MM.1S (cell line): ENCODE results near the gene PSMA7.
A peak's percentile ranks its signal among the peaks of the same experiment; 100 is the strongest.

ENCODE experiments used
- DNase-seq: peaks from one replicate; pipeline ENCODE4 v3.0.0-alpha.2; 2015
- H2AFZ ChIP-seq: fragments of 300-600 bp; sonication (generic); 2 replicates; pipeline ENCODE4 v1.6.0; 2016; ENCODE audit warnings: antibody characterized with exemption, low read length
- H3F3A ChIP-seq: fragments of 300-600 bp; sonication (generic); 2 replicates; pipeline ENCODE4 v1.6.1; 2016; ENCODE audit warnings: mild to moderate bottlenecking, antibody characterized with exemption, low read length, moderate library complexity, mixed read lengths; ENCODE audit not compliant: insufficient read depth
- H3K27ac ChIP-seq: fragments of 300-600 bp; sonication (generic); 2 replicates; pipeline ENCODE4 v1.5.1; 2016; ENCODE audit warnings: mild to moderate bottlenecking, low read length
- H3K27me3 ChIP-seq: fragments of 300-600 bp; sonication (generic); replicated peaks from 2 replicates; pipeline ENCODE4 v1.6.0; 2016; ENCODE audit warnings: low read length; ENCODE audit not compliant: insufficient read depth
- H3K36me3 ChIP-seq: fragments of 300-600 bp; sonication (generic); replicated peaks from 2 replicates; pipeline ENCODE4 v1.6.1; 2016; ENCODE audit warnings: mild to moderate bottlenecking, low read length, mixed read lengths; ENCODE audit not compliant: insufficient read depth
- H3K4me1 ChIP-seq: fragments of 300-600 bp; sonication (generic); 2 replicates; pipeline ENCODE4 v1.6.1; 2016; ENCODE audit warnings: low read length, mixed read lengths
- H3K4me2 ChIP-seq: fragments of 300-600 bp; sonication (generic); 2 replicates; pipeline ENCODE4 v1.6.0; 2016; ENCODE audit warnings: low read depth, low read length
- H3K4me3 ChIP-seq: fragments of 300-600 bp; sonication (generic); 2 replicates; pipeline ENCODE4 v1.5.1; 2016; ENCODE audit warnings: low read length, mixed read lengths
- H3K79me2 ChIP-seq: fragments of 300-600 bp; sonication (generic); 2 replicates; pipeline ENCODE4 v1.6.1; 2016; ENCODE audit warnings: mixed run types, low read length, mixed read lengths
- H3K9ac ChIP-seq: fragments of 300-600 bp; sonication (generic); 2 replicates; pipeline ENCODE4 v1.6.1; 2016; ENCODE audit warnings: low read length, mixed read lengths
- H3K9me2 ChIP-seq: fragments of 300-600 bp; sonication (generic); replicated peaks from 2 replicates; pipeline ENCODE4 v1.6.1; 2016; ENCODE audit warnings: mild to moderate bottlenecking, low read length, mixed read lengths; ENCODE audit not compliant: insufficient read depth
- H3K9me3 ChIP-seq: fragments of 300-600 bp; sonication (generic); replicated peaks from 2 replicates; pipeline ENCODE4 v1.6.1; 2016; ENCODE audit warnings: mild to moderate bottlenecking, low read length, mixed read lengths; ENCODE audit not compliant: insufficient read depth
- H4K20me1 ChIP-seq: fragments of 300-600 bp; sonication (generic); 2 replicates; pipeline ENCODE4 v1.6.1; 2016; ENCODE audit warnings: mild to moderate bottlenecking, low read length, moderate library complexity, mixed read lengths; ENCODE audit not compliant: insufficient read depth
- EZH2 ChIP-seq: fragments of 300-600 bp; sonication (generic); optimal IDR thresholded peaks from 2 replicates; pipeline ENCODE3; 2017; ENCODE audit warnings: low read depth, mild to moderate bottlenecking, antibody characterized with exemption, low read length, mixed read lengths
- EZH2phosphoT487 ChIP-seq: fragments of 300-600 bp; sonication (generic); IDR thresholded peaks from 2 replicates; pipeline ENCODE4 v1.6.1; 2018; ENCODE audit warnings: antibody characterized with exemption, low read length
- TF ChIP-seq, protein P1 (sequence below): fragments of 300-600 bp; sonication (generic); IDR thresholded peaks from 2 replicates; pipeline ENCODE4 v1.5.1; 2016; ENCODE audit warnings: antibody characterized with exemption, low read length, mixed read lengths

The PSMA7 gene

DNA sequence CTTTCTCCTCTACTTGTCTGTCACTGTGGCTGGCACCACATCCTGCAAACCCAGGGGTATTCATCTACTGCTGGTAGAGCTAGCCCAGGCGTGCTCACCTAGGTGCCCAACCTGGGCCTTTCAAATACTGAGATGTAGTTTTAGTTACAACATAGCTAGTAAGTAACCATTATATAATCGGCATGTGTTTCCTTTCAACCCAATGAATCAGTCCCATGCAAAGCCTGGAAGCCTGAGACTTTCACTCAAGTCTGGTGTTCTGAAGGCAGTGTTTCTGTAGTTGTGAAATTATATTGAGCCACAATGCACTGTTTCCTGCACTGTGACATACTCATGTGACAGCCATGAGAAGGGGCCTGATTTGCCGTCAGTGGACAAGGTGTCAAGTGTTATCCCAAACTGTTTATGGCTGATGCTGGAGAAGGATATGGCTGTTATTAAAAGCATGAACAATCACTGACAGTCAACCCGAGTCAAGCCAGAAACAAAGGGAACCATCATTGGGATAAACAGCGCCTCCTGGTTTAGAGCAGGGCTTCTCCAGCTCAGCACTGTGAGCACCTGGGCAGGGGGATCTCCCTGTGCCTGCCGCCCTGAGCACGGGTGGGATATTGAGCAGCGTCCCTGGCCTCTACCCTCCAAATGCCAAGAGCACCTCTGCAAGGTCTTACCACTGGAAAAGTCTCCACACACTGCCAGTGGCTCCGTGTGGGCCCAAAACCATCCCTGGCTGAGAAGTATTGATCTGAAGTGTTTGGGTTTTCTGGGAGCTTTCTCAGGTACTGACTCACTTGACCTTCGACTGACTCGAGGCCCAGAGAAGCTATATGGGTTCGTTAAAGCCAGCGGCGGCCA is 1.6 kb downstream of the PSMA7 start:
- Histone ChIP-seq H3K9ac (peak overlapping the region; percentile 70; the same call in 1 of the 2 replicates), H3K79me2 (peaks cover 77% of the 10 kb centered on the region), H3K4me3 (peak overlapping the region; percentile 81), H3K36me3 (peaks cover 13% of the 10 kb centered on the region), H3K4me2 (peak overlapping the region; percentile 94), H4K20me1 (peaks cover 38% of the 10 kb centered on the region), H3K27ac (peak overlapping the region; percentile 20; the same call in 1 of the 2 replicates), H3K27me3 (no peaks in the 10 kb centered on the region), H3K9me2 (no peaks in the 10 kb centered on the region), H3K9me3 (no peaks in the 10 kb centered on the region), H2AFZ (no peak overlapping the region), H3F3A (peaks cover 32% of the 10 kb centered on the region), H3K4me1 (peaks cover 18% of the 10 kb centered on the region)
- no peak for TF ChIP-seq EZH2phosphoT487
- TF ChIP-seq, protein P1, sequence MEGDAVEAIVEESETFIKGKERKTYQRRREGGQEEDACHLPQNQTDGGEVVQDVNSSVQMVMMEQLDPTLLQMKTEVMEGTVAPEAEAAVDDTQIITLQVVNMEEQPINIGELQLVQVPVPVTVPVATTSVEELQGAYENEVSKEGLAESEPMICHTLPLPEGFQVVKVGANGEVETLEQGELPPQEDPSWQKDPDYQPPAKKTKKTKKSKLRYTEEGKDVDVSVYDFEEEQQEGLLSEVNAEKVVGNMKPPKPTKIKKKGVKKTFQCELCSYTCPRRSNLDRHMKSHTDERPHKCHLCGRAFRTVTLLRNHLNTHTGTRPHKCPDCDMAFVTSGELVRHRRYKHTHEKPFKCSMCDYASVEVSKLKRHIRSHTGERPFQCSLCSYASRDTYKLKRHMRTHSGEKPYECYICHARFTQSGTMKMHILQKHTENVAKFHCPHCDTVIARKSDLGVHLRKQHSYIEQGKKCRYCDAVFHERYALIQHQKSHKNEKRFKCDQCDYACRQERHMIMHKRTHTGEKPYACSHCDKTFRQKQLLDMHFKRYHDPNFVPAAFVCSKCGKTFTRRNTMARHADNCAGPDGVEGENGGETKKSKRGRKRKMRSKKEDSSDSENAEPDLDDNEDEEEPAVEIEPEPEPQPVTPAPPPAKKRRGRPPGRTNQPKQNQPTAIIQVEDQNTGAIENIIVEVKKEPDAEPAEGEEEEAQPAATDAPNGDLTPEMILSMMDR: peak; percentile 49
- DNase-seq: peak; percentile 33

DNA sequence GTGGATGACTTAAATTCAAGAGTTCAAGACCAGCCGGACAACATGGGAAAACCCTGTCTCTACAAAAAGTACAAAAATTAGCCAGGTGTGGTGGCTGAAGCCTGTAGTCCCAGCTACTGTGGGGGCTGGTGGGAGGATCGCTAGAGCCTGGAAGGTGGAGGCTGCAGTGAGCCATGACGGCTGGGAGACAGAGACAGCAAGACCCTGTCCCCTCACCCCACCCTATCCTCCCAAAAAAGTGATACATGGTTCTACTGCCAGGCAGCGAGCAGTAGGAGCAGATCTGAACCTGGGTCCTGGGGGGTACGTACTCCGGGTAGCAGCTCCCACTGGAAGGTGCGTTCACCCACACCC is 2.2 kb downstream of the PSMA7 start:
- peaks cover 38% of the 10 kb centered on the region for H4K20me1 ChIP-seq
- no peak overlapping the region for H3K9ac ChIP-seq
- no peaks in the 10 kb centered on the region for H3K9me3 ChIP-seq
- no peak overlapping the region for H3K27ac ChIP-seq
- TF ChIP-seq EZH2phosphoT487: no peak
- TF ChIP-seq EZH2: no peak
- TF ChIP-seq, protein P1: no peak
- no peak overlapping the region for H3K4me3 ChIP-seq
- H3K4me2 ChIP-seq: peak overlapping the region; percentile 94
- peaks cover 18% of the 10 kb centered on the region for H3K4me1 ChIP-seq
- peaks cover 77% of the 10 kb centered on the region for H3K79me2 ChIP-seq
- peaks cover 13% of the 10 kb centered on the region for H3K36me3 ChIP-seq
- no peaks in the 10 kb centered on the region for H3K27me3 ChIP-seq
- peaks cover 33% of the 10 kb centered on the region for H3F3A ChIP-seq
- no peaks in the 10 kb centered on the region for H3K9me2 ChIP-seq
- DNase-seq: no peak
- H2AFZ ChIP-seq: no peak overlapping the region

DNA sequence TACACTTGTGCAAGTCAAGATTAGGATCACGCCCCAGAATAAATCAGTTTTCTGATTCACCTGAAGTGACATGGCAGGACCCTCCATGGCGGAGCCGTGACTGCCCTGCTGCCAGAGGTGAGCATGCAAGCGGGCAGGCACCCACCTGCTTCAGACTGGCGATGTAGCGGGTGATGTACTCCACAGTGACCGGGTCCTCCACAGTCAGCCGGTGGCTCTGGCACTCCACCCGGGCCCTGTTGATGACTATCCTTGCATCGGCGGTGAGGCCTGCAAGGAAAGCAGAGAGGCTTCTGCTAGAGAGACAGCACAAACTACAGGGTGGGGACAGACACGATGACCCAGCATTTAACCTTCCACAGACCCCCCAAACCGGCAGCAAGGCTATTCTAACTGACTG is 3.6 kb downstream of the PSMA7 start:
- Histone ChIP-seq H2AFZ (no peak overlapping the region), H3K27me3 (no peaks in the 10 kb centered on the region), H4K20me1 (peaks cover 29% of the 10 kb centered on the region), H3K27ac (no peak overlapping the region), H3K9me3 (no peaks in the 10 kb centered on the region), H3K79me2 (peaks cover 67% of the 10 kb centered on the region), H3K4me1 (peaks cover 12% of the 10 kb centered on the region), H3K4me2 (no peak overlapping the region), H3K36me3 (peaks cover 13% of the 10 kb centered on the region), H3K4me3 (no peak overlapping the region), H3K9me2 (no peaks in the 10 kb centered on the region), H3K9ac (no peak overlapping the region), H3F3A (peaks cover 37% of the 10 kb centered on the region)
- TF ChIP-seq, protein P1: no peak
- no peak for TF ChIP-seq EZH2phosphoT487
- no peak for TF ChIP-seq EZH2
- DNase-seq: no peak
